Heart right ventricle (tissue), 16 donors: Measurements from ENCODE around the gene TCF3. TPM values are rescaled to one million over a fixed set of nuclear protein-coding genes. Genes with fewer than 3 reads are reported as not detected.
A peak's percentile ranks its signal among the peaks of the same experiment; 100 is the strongest.
"Not testable (repeated sequence)": the region's sequence is repeated elsewhere in the genome, so short reads cannot be mapped to it uniquely, and the experiment has no call there.

ENCODE experiments used
- ATAC-seq, 8 donors: fragments of 200-7000 bp; cut with Tn5 transposase; one replicate each; pipeline ENCODE4 v1.9.1; 2020; ENCODE audit warnings: mild to moderate bottlenecking in 8 of 8, moderate library complexity in 8 of 8, moderate number of reproducible peaks in 1 of 8
- DNase-seq, 2 donors: peaks; one replicate each; pipeline ENCODE4 v3.0.0-alpha.2; 2020
- H3K27ac ChIP-seq, 10 donors: fragments of 200-600 bp; sonication (generic) in 2 of 10; one replicate each; pipeline versions ENCODE4 v1.5.0 to v1.8.0; 2020 to 2022; ENCODE audit warnings: mild to moderate bottlenecking in 3 of 10
- H3K27me3 ChIP-seq, 7 donors: fragments of 200-600 bp; one replicate each; pipeline ENCODE4 v1.8.0; 2021 to 2022; ENCODE audit warnings: mild to moderate bottlenecking in 2 of 7
- H3K36me3 ChIP-seq, 9 donors: fragments of 200-600 bp; sonication (generic) in 1 of 9; one replicate each; pipeline versions ENCODE4 v1.5.0 to v1.8.0; 2020 to 2022; ENCODE audit warnings: mild to moderate bottlenecking in 2 of 9
- H3K4me1 ChIP-seq, 9 donors: fragments of 200-600 bp; sonication (generic) in 1 of 9; one replicate each; pipeline versions ENCODE4 v1.5.0 to v1.8.0; 2020 to 2022; ENCODE audit warnings: mild to moderate bottlenecking in 4 of 9
- H3K4me3 ChIP-seq, 10 donors: fragments of 200-600 bp; sonication (generic) in 2 of 10; one replicate each; pipeline versions ENCODE4 v1.5.0 to v1.8.0; 2020 to 2022; ENCODE audit warnings: mild to moderate bottlenecking in 7 of 10, moderate library complexity in 2 of 10
- H3K9me3 ChIP-seq, 11 donors: fragments of 200-600 bp in 10 of 11; sonication (generic) in 2 of 11; one replicate each; pipeline versions ENCODE4 v1.5.0 to v1.8.0; 2013 to 2022; ENCODE audit warnings: mild to moderate bottlenecking in 2 of 11, control low read depth in 1 of 11, moderate library complexity in 1 of 11
- CTCF ChIP-seq, 9 donors: fragments of 200-600 bp; sonication (generic) in 2 of 9; IDR thresholded peaks; one replicate each; pipeline versions ENCODE4 v1.5.0 to v1.8.0; 2021 to 2022; ENCODE audit warnings: antibody characterized with exemption in 9 of 9, mild to moderate bottlenecking in 5 of 9, moderate library complexity in 1 of 9
- whole genome bisulfite sequencing, 2 donors: extraction: QIAGEN DNeasy Blood & Tissue Kit; methylation state at CpG; one replicate each; pipeline ENCODE4 v1.1.7; 2013; ENCODE audit warnings: inconsistent platforms in 1 of 2; 5-methylcytosine and 5-hydroxymethylcytosine counted together
- intact Hi-C, 10 donors: fragments of 100-400 bp; cut with DNase I; formaldehyde crosslinking; loops; one replicate each; pipeline versions ENCODE4 v1.11.1 to v1.14.2; 2022
- polyA plus RNA-seq, 2 donors: library from polyadenylated mRNA; stranded (reverse); fragments of 200-250 nt; gene quantifications; one replicate each; pipeline ENCODE4 v1.2.3, GENCODE V29; 2013
- total RNA-seq, 10 donors: library from RNA; stranded (reverse); fragmentation: NEBNext Ultra II Directional in 3 of 10; extraction: Animal tissue kit (Norgen Biotek cat#: 25700) in 3 of 10; gene quantifications; one replicate each; pipeline versions ENCODE4 v1.2.1 to v1.2.4, GENCODE V29; 2021 to 2023
- donor health status: Arrhythmogenic right ventricular cardiomyopathy.
- donor health status: ischemic (EF 13 %, LVEDD 7.1; RV severe dilation, severe dysfunction).
- donor health status: healthy with polysubstance abuse.
- donor health status: DM: no; HTN: yes; CAD: no.
- donor health status: DM: no; HTN: no; CAD: no.
- donor health status: ischemic (EF 25% LVEDD 6.9; RV normal size, moderate dysfunction).
- donor health status: ischemic (EF 25% LVEDD 5.7; RV mildly dilated, moderate dysfunction).
- donor health status: healthy.
- donor health status: DM: yes; HTN: yes; CAD: no.
- donor health status: Ischemic cardiomyopathy.
- donor health status: ischemic (EF 35%, LVEDD 5.7; RV mildly dilated, moderate dysfunction).
- donor health status: nonischemic (EF 11% LVEDD 7.7; RV severe dilation, severe dysfunction).
- donor health status: DM: yes; HTN: yes; CAD: no.
- donor health status: PGD.
- donor health status: ischemic (EF 29% LVEDD 5.4; RV normal size, mild dysfunction).
- donor health status: nonischemic (EF 23%, LVEDD 6.1; RV moderate dilation, normal function).

TCF3 gene
- total and polyA plus RNA-seq, 12 donors: 12.4 to 38.1 (median 19.5) TPM

GRCh38 chr19:1668486-1669270 is 16.3 kb upstream of the TCF3 start:
- ATAC-seq (peak in 1 of 8 donors; percentile 24), DNase-seq (no peak)
- intact Hi-C loops: loop anchor here in 3 of 10 donors (2.0 to 10.0 kb wide), 3 partner anchors 120 to 124 kb away; no protein-coding TSS in a partner anchor
- Histone ChIP-seq H3K4me3 (no peak overlapping the region), H3K9me3 (no peaks in the 10 kb centered on the region), H3K4me1 (peaks cover 2 to 19% (median 17%) of the 10 kb centered on the region in 9 donors), H3K36me3 (no peaks in the 10 kb centered on the region), H3K27ac (no peak overlapping the region), H3K27me3 (peaks cover 23 to 84% (median 75%) of the 10 kb centered on the region in 7 donors)
- 3 to 4% methylated on average over 20 to 21 of the region's 21 CpGs for WGBS, 2 donors
- TF ChIP-seq CTCF (IDR thresholded peaks at IDR 0.05): no peak

- DNase-seq (no peak), ATAC-seq (no peak)
- Histone ChIP-seq H3K4me1 (peaks cover 2 to 19% (median 17%) of the 10 kb centered on the region in 9 donors), H3K9me3 (no peaks in the 10 kb centered on the region), H3K4me3 (no peak overlapping the region), H3K36me3 (no peaks in the 10 kb centered on the region), H3K27me3 (peaks cover 18 to 82% (median 69%) of the 10 kb centered on the region in 7 donors), H3K27ac (no peak overlapping the region)
- 31 to 54% methylated on average over 2 of the region's 2 CpGs for WGBS, 2 donors
- intact Hi-C loops: loop anchor here in 3 of 10 donors (2.0 to 10.0 kb wide), 3 partner anchors 119 to 123 kb away; no protein-coding TSS in a partner anchor
- no peak for TF ChIP-seq CTCF (IDR thresholded peaks at IDR 0.05)
Observed at GRCh38 chr19:1668048-1668485, 15.7 kb upstream of the TCF3 start.

- no peak for DNase-seq
- Histone ChIP-seq H3K36me3 (no peaks in the 10 kb centered on the region), H3K9me3 (no peaks in the 10 kb centered on the region), H3K27me3 (peaks cover 6 to 64% (median 46%) of the 10 kb centered on the region in 7 donors), H3K4me1 (peaks cover 0 to 10% (median 7%) of the 10 kb centered on the region in 9 donors), H3K27ac (no peak overlapping the region), H3K4me3 (no peak overlapping the region)
- no peak for TF ChIP-seq CTCF (IDR thresholded peaks at IDR 0.05)
- 38 to 57% methylated on average over 12 of the region's 12 CpGs for WGBS, 2 donors
- intact Hi-C loops: loop anchor here in 1 of 10 donors (10.0 kb wide), 1 partner anchor 121 kb away; no protein-coding TSS in a partner anchor
- peak in 1 of 8 donors; percentile 43 for ATAC-seq
Observed at GRCh38 chr19:1665565-1666047, 13.2 kb upstream of the TCF3 start.

GRCh38 chr19:1663852-1664251 is 11.4 kb upstream of the TCF3 start:
- no peaks in the 10 kb centered on the region for H3K36me3 ChIP-seq
- TF ChIP-seq CTCF (IDR thresholded peaks at IDR 0.05): no peak
- intact Hi-C loops: loop anchor here in 2 of 10 donors (5.0 to 10.0 kb wide), 2 partner anchors 47 to 119 kb away; no protein-coding TSS in a partner anchor
- H3K9me3 ChIP-seq: no peaks in the 10 kb centered on the region
- peaks cover 0 to 6% (median 5%) of the 10 kb centered on the region in 9 donors for H3K4me1 ChIP-seq
- no peak overlapping the region for H3K4me3 ChIP-seq
- DNase-seq (no peak), ATAC-seq (no peak)
- 63 to 72% methylated on average over 13 of the region's 13 CpGs for WGBS, 2 donors
- H3K27ac ChIP-seq: no peak overlapping the region
- peaks cover 6 to 53% (median 36%) of the 10 kb centered on the region in 7 donors for H3K27me3 ChIP-seq

GRCh38 chr19:1663227-1663626 is 10.8 kb upstream of the TCF3 start:
- 90 to 95% methylated on average over 7 of the region's 7 CpGs for WGBS, 2 donors
- not testable (repeated sequence) for H3K4me3 ChIP-seq, H3K4me1 ChIP-seq, H3K36me3 ChIP-seq, H3K9me3 ChIP-seq, DNase-seq, ATAC-seq, H3K27ac ChIP-seq
- peaks cover under 1 to 47% (median 29%) of the 10 kb centered on the region in 7 donors for H3K27me3 ChIP-seq
- intact Hi-C loops: loop anchor here in 2 of 10 donors (5.0 to 10.0 kb wide), 2 partner anchors 46 to 118 kb away; no protein-coding TSS in a partner anchor
